GM23248 (cell line): ENCODE measurements around the gene DHCR24.
A peak's percentile ranks its signal among the peaks of the same experiment; 100 is the strongest.

ENCODE experiments used
- EZH2 ChIP-seq: fragments of 200-600 bp; sonication (generic); IDR thresholded peaks from 2 replicates; pipeline ENCODE4 v1.6.1; 2018; ENCODE audit warnings: antibody characterized with exemption, mild to moderate bottlenecking; ENCODE audit not compliant: insufficient read depth, poor library complexity, severe bottlenecking
- EZH2phosphoT487 ChIP-seq: fragments of 200-600 bp; sonication (generic); IDR thresholded peaks from 2 replicates; pipeline ENCODE4 v1.6.1; 2018; ENCODE audit warnings: antibody characterized with exemption, moderate library complexity, mild to moderate bottlenecking, low read depth; ENCODE audit not compliant: insufficient read depth

GRCh38 chr1:54904476-54905048 lies 17.6 kb upstream of the DHCR24 start:
- TF ChIP-seq EZH2, result no peak
- peak; percentile 80; the same call in 1 of the 2 replicates for TF ChIP-seq EZH2phosphoT487
